HEK293 (cell line): ENCODE results near the gene PTPN18.

Source experiments
- PRDM1 ChIP-seq: fragments of 450-650 bp; formaldehyde crosslinking; IDR thresholded peaks from 2 replicates; pipeline ENCODE4; 2016; ENCODE audit warnings: missing biosample characterization, missing genetic modification characterization
- ZNF324 ChIP-seq: fragments of 450-650 bp; formaldehyde crosslinking; IDR thresholded peaks from 2 replicates; pipeline ENCODE4 v1.5.1; 2016; ENCODE audit warnings: missing biosample characterization, missing genetic modification characterization
- ZNF398 ChIP-seq: fragments of 450-650 bp; formaldehyde crosslinking; IDR thresholded peaks from 2 replicates; pipeline ENCODE4 v1.5.1; 2017; ENCODE audit warnings: missing biosample characterization, missing genetic modification characterization
- ZNF560 ChIP-seq: fragments of 450-650 bp; formaldehyde crosslinking; IDR thresholded peaks from 2 replicates; pipeline ENCODE4 v1.5.1; 2017; ENCODE audit warnings: missing biosample characterization, missing genetic modification characterization, borderline replicate concordance
- ZNF660 ChIP-seq: fragments of 450-650 bp; IDR thresholded peaks from 2 replicates; pipeline ENCODE4 v1.5.1; 2018; ENCODE audit warnings: missing biosample characterization, mild to moderate bottlenecking, missing genetic modification characterization

GRCh38 chr2:130368786-130369185, 12.9 kb downstream of the PTPN18 start:
- TF ChIP-seq PRDM1 (no peak), ZNF398 (tag by site-specific recombination) (no peak), ZNF560 (no peak), ZNF324 (tag by site-specific recombination) (no peak), ZNF660 (tag by site-specific recombination) (no peak)
